Measurements from ENCODE around the gene PITPNB. TPM values are rescaled to one million over a fixed set of nuclear protein-coding genes. Genes with fewer than 3 reads are reported as not detected.

The PITPNB gene
- total and polyA plus RNA-seq, 4 donors, result 23.8 to 65.9 (median 57.9) TPM

DNA sequence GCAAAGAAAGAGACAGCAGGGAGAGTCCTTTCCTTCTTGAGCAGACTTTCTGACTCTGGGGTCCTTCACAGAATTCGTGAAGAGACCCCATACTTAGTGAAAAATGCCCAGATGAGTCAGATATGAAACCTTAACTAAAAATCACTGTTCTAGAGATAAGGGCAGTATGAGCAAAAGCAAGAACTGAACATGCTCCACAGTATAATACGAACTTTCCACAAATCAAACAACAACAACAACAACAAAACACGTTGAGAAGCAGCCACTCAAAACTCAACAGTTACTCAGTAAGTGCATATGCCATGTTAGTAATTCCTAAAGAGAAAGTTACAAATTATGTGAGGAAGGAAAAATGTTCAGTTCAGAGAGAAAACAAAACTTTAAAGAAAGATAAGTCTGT is 44.3 kb downstream of the PITPNB start:
- Histone ChIP-seq H3K27ac (ENCODE audit: low read depth, low read length) (no peak overlapping the region), H3K36me3 (ENCODE audit: control insufficient read depth, insufficient read depth, low read length) (no peaks in the 10 kb centered on the region), H3K4me1 (ENCODE audit: control insufficient read depth, insufficient read depth, low read length) (peaks cover 11% of the 10 kb centered on the region), H3K27me3 (ENCODE audit: control insufficient read depth, insufficient read depth, low read length) (no peaks in the 10 kb centered on the region), H3K9me3 (ENCODE audit: control insufficient read depth, insufficient read depth, low read length) (no peaks in the 10 kb centered on the region), H3K4me3 (ENCODE audit: low read depth, low read length) (no peak overlapping the region)
- DNase-seq (ENCODE audit: low read depth in 4 of 6, low spot score in 6 of 6), result no peak
- no CpG with 5 or more reads among the region's 3 CpGs for WGBS (ENCODE audit: insufficient coverage)

- Histone ChIP-seq H3K36me3 (ENCODE audit: control insufficient read depth, insufficient read depth, low read length) (no peaks in the 10 kb centered on the region), H3K9me3 (ENCODE audit: control insufficient read depth, insufficient read depth, low read length) (no peaks in the 10 kb centered on the region), H3K4me3 (ENCODE audit: low read depth, low read length) (no peak overlapping the region), H3K27me3 (ENCODE audit: control insufficient read depth, insufficient read depth, low read length) (no peaks in the 10 kb centered on the region), H3K27ac (ENCODE audit: low read depth, low read length) (peak overlapping the region; percentile 38), H3K4me1 (ENCODE audit: control insufficient read depth, insufficient read depth, low read length) (peaks cover 9% of the 10 kb centered on the region)
- WGBS (ENCODE audit: insufficient coverage), result 78% methylated on average over 2 of the region's 6 CpGs
- DNase-seq (ENCODE audit: low read depth in 4 of 6, low spot score in 6 of 6), result no peak
Measured at GRCh38 chr22:27874185-27874584, 44.9 kb downstream of the PITPNB start.

- Histone ChIP-seq H3K9me3 (ENCODE audit: control insufficient read depth, insufficient read depth, low read length) (no peaks in the 10 kb centered on the region), H3K36me3 (ENCODE audit: control insufficient read depth, insufficient read depth, low read length) (no peaks in the 10 kb centered on the region), H3K27me3 (ENCODE audit: control insufficient read depth, insufficient read depth, low read length) (no peaks in the 10 kb centered on the region), H3K4me1 (ENCODE audit: control insufficient read depth, insufficient read depth, low read length) (peaks cover 9% of the 10 kb centered on the region), H3K4me3 (ENCODE audit: low read depth, low read length) (no peak overlapping the region), H3K27ac (ENCODE audit: low read depth, low read length) (no peak overlapping the region)
- DNase-seq (ENCODE audit: low read depth in 4 of 6, low spot score in 6 of 6), result peak in 1 of 6 donors; percentile 56
- WGBS (ENCODE audit: insufficient coverage), result 21% methylated on average over 2 of the region's 2 CpGs
Measured at GRCh38 chr22:27873472-27873871, 45.6 kb downstream of the PITPNB start.

DNA sequence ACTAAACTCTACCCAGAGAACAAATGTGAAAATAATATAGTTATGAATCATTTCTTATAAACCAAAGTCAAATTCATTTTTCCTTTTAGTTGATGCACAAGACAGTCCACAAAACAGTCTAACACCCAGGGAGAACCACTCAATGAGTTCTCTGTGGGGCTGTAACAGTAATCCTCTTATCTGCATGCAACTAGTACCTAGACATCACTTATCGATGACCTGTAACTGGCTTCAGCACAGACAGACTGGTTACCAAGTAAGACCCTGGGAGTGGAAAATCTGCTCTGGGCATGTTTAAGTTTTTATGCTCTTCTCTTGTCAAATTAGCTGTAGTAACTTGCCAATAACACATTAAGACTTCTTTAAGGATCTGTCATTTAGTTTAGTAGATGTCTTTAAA is 46.6 kb downstream of the PITPNB start:
- WGBS (ENCODE audit: insufficient coverage), result no CpG with 5 or more reads among the region's 1 CpG
- Histone ChIP-seq H3K27me3 (ENCODE audit: control insufficient read depth, insufficient read depth, low read length) (no peaks in the 10 kb centered on the region), H3K4me3 (ENCODE audit: low read depth, low read length) (no peak overlapping the region), H3K9me3 (ENCODE audit: control insufficient read depth, insufficient read depth, low read length) (no peaks in the 10 kb centered on the region), H3K4me1 (ENCODE audit: control insufficient read depth, insufficient read depth, low read length) (peaks cover 9% of the 10 kb centered on the region), H3K27ac (ENCODE audit: low read depth, low read length) (no peak overlapping the region), H3K36me3 (ENCODE audit: control insufficient read depth, insufficient read depth, low read length) (no peaks in the 10 kb centered on the region)
- DNase-seq (ENCODE audit: low read depth in 4 of 6, low spot score in 6 of 6), result no peak

DNA sequence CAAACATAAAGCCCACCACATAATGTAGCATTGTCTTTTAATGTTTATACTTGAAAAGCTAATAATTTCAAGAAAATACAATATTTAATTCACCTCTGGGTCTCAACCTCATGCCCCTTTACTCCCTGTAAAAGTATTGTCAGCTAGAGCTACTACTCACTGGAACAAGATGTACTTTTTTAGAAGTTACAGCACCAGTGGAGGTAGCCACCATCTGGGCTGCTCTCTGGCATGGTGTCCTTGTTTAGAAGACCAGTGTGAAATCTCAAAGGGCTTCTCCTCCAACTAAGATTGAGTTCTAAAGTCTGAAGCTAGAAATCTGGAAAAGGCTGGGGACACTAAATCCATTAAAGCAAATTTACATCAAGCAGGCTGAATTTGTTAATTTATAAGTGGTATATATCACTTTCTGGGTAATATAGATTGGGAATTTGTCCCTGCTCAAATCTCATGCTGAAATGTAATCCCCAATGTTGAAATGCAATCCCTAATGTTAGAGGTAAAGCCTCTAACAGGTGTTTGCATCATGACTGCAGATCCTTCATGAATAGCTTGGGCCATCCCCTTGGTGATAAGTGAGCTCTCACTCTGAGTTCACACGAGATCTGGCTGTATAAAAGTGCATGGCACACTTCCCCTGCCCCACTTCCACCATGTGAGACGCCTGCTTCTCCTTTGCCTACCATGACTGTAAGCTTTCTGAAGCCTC is 47.6 kb downstream of the PITPNB start:
- H3K9me3 ChIP-seq (ENCODE audit: control insufficient read depth, insufficient read depth, low read length), result no peaks in the 10 kb centered on the region
- H3K4me3 ChIP-seq (ENCODE audit: low read depth, low read length), result no peak overlapping the region
- H3K27me3 ChIP-seq (ENCODE audit: control insufficient read depth, insufficient read depth, low read length), result no peaks in the 10 kb centered on the region
- H3K36me3 ChIP-seq (ENCODE audit: control insufficient read depth, insufficient read depth, low read length), result no peaks in the 10 kb centered on the region
- WGBS (ENCODE audit: insufficient coverage), result 92% methylated on average over 2 of the region's 2 CpGs
- DNase-seq (ENCODE audit: low read depth in 4 of 6, low spot score in 6 of 6), result no peak
- no peak overlapping the region for H3K27ac ChIP-seq (ENCODE audit: low read depth, low read length)
- peaks cover 9% of the 10 kb centered on the region for H3K4me1 ChIP-seq (ENCODE audit: control insufficient read depth, insufficient read depth, low read length)

- 50% methylated on average over 1 of the region's 2 CpGs for WGBS (ENCODE audit: insufficient coverage)
- no peak overlapping the region for H3K4me3 ChIP-seq (ENCODE audit: low read depth, low read length)
- H3K36me3 ChIP-seq (ENCODE audit: control insufficient read depth, insufficient read depth, low read length), result no peaks in the 10 kb centered on the region
- DNase-seq (ENCODE audit: low read depth in 4 of 6, low spot score in 6 of 6), result peak in 1 of 6 donors; percentile 13
- H3K4me1 ChIP-seq (ENCODE audit: control insufficient read depth, insufficient read depth, low read length), result peaks cover 9% of the 10 kb centered on the region
- H3K27ac ChIP-seq (ENCODE audit: low read depth, low read length), result no peak overlapping the region
- no peaks in the 10 kb centered on the region for H3K27me3 ChIP-seq (ENCODE audit: control insufficient read depth, insufficient read depth, low read length)
- H3K9me3 ChIP-seq (ENCODE audit: control insufficient read depth, insufficient read depth, low read length), result no peaks in the 10 kb centered on the region
Measured at GRCh38 chr22:27870234-27871191, 48.5 kb downstream of the PITPNB start.

- Histone ChIP-seq H3K9me3 (ENCODE audit: control insufficient read depth, insufficient read depth, low read length) (no peaks in the 10 kb centered on the region), H3K4me1 (ENCODE audit: control insufficient read depth, insufficient read depth, low read length) (peaks cover 5% of the 10 kb centered on the region), H3K27ac (ENCODE audit: low read depth, low read length) (no peak overlapping the region), H3K4me3 (ENCODE audit: low read depth, low read length) (no peak overlapping the region), H3K36me3 (ENCODE audit: control insufficient read depth, insufficient read depth, low read length) (no peaks in the 10 kb centered on the region), H3K27me3 (ENCODE audit: control insufficient read depth, insufficient read depth, low read length) (no peaks in the 10 kb centered on the region)
- WGBS (ENCODE audit: insufficient coverage), result no CpG with 5 or more reads among the region's 6 CpGs
- peak in 1 of 6 donors; percentile 15 for DNase-seq (ENCODE audit: low read depth in 4 of 6, low spot score in 6 of 6)
Measured at GRCh38 chr22:27868732-27869282, 50.2 kb downstream of the PITPNB start.

- DNase-seq (ENCODE audit: low read depth in 4 of 6, low spot score in 6 of 6), result no peak
- peaks cover 5% of the 10 kb centered on the region for H3K4me1 ChIP-seq (ENCODE audit: control insufficient read depth, insufficient read depth, low read length)
- no peak overlapping the region for H3K4me3 ChIP-seq (ENCODE audit: low read depth, low read length)
- H3K27ac ChIP-seq (ENCODE audit: low read depth, low read length), result peak overlapping the region; percentile 35
- no peaks in the 10 kb centered on the region for H3K9me3 ChIP-seq (ENCODE audit: control insufficient read depth, insufficient read depth, low read length)
- H3K36me3 ChIP-seq (ENCODE audit: control insufficient read depth, insufficient read depth, low read length), result no peaks in the 10 kb centered on the region
- WGBS (ENCODE audit: insufficient coverage), result 62% methylated on average over 3 of the region's 5 CpGs
- no peaks in the 10 kb centered on the region for H3K27me3 ChIP-seq (ENCODE audit: control insufficient read depth, insufficient read depth, low read length)
Measured at GRCh38 chr22:27867953-27868731, 50.9 kb downstream of the PITPNB start.

Data from spinal cord (tissue), 10 donors.